Tibial artery (tissue), 4 donors: Measurements from ENCODE around the gene SMCO2.
A peak's percentile ranks its signal among the peaks of the same experiment; 100 is the strongest.

Experiments
- DNase-seq, 2 donors: peaks; one replicate each; pipeline ENCODE4 v3.0.0-alpha.2; 2019
- H3K27ac ChIP-seq, 2 donors: fragments of 200-600 bp; sonication (generic) in 1 of 2; 1 replicate in 1 of 2; 2 replicates in 1 of 2; pipeline ENCODE4 v1.5.1; 2018 to 2019; ENCODE audit warnings: mild to moderate bottlenecking in 1 of 2
- H3K27me3 ChIP-seq, 2 donors: fragments of 200-600 bp; sonication (generic) in 1 of 2; one replicate each; pipeline versions ENCODE4 v1.5.1 to v1.6.0; 2016 to 2019
- H3K36me3 ChIP-seq, 3 donors: fragments of 200-600 bp; sonication (generic) in 2 of 3; one replicate each; pipeline ENCODE4 v1.5.1; 2016 to 2019; ENCODE audit warnings: mild to moderate bottlenecking in 2 of 3
- H3K4me1 ChIP-seq, 4 donors: fragments of 200-600 bp; sonication (generic) in 2 of 4; 1 replicate in 3 of 4; 2 replicates in 1 of 4; pipeline ENCODE4 v1.5.1; 2016 to 2019
- H3K4me3 ChIP-seq, 2 donors: fragments of 200-600 bp; sonication (generic) in 1 of 2; 1 replicate in 1 of 2; 2 replicates in 1 of 2; pipeline ENCODE4 v1.5.1; 2018 to 2019; ENCODE audit warnings: mild to moderate bottlenecking in 2 of 2
- H3K9me3 ChIP-seq, 3 donors: fragments of 200-600 bp; sonication (generic) in 1 of 3; one replicate each; pipeline ENCODE4 v1.5.1; 2016 to 2019
- intact Hi-C: fragments of 100-400 bp; cut with DNase I; formaldehyde crosslinking; loops from one replicate; pipeline ENCODE4 v1.15.0; 2023; ENCODE audit warnings: low total_unique reads
- TF ChIP-seq, protein P1 (sequence below), 2 experiments: fragments of 200-600 bp in 1 of 2; fragments of 450-650 bp in 1 of 2; IDR thresholded peaks; one replicate each; pipeline ENCODE4 v1.5.1; 2017 to 2019; ENCODE audit warnings: antibody characterized with exemption in 2 of 2, mild to moderate bottlenecking in 1 of 2, moderate library complexity in 1 of 2

The SMCO2 gene

DNA sequence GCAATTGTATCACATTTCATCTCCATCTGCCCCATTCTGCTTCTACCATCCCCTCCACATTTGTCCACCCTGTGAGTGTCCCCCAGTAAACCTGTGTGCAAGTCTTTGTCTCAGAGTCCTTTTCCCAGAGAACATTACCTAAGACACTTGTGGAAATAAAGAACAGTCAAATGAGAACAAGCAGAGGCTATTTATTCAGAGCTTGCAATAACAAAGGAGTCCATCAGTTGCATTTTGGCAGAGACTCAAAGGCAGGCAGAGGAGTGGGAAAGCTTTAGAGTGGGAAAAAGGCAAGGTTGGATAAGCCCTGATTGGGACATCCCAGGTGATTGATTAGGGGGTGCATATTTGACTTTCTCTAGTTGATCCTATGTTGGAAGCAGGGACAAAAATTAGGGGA lies 59.2 kb downstream of the SMCO2 start:
- no peaks in the 10 kb centered on the region for H3K36me3 ChIP-seq
- no peak for DNase-seq
- H3K27ac ChIP-seq: peak overlapping the region; percentile 44 to 51
- TF ChIP-seq, protein P1, sequence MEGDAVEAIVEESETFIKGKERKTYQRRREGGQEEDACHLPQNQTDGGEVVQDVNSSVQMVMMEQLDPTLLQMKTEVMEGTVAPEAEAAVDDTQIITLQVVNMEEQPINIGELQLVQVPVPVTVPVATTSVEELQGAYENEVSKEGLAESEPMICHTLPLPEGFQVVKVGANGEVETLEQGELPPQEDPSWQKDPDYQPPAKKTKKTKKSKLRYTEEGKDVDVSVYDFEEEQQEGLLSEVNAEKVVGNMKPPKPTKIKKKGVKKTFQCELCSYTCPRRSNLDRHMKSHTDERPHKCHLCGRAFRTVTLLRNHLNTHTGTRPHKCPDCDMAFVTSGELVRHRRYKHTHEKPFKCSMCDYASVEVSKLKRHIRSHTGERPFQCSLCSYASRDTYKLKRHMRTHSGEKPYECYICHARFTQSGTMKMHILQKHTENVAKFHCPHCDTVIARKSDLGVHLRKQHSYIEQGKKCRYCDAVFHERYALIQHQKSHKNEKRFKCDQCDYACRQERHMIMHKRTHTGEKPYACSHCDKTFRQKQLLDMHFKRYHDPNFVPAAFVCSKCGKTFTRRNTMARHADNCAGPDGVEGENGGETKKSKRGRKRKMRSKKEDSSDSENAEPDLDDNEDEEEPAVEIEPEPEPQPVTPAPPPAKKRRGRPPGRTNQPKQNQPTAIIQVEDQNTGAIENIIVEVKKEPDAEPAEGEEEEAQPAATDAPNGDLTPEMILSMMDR (IDR thresholded peaks at IDR 0.05): no peak
- intact Hi-C loops: no loop called here
- no peaks in the 10 kb centered on the region for H3K9me3 ChIP-seq
- H3K27me3 ChIP-seq: no peaks in the 10 kb centered on the region
- no peak overlapping the region for H3K4me3 ChIP-seq
- peaks cover 0 to 19% (median 8%) of the 10 kb centered on the region in 4 donors for H3K4me1 ChIP-seq

DNA sequence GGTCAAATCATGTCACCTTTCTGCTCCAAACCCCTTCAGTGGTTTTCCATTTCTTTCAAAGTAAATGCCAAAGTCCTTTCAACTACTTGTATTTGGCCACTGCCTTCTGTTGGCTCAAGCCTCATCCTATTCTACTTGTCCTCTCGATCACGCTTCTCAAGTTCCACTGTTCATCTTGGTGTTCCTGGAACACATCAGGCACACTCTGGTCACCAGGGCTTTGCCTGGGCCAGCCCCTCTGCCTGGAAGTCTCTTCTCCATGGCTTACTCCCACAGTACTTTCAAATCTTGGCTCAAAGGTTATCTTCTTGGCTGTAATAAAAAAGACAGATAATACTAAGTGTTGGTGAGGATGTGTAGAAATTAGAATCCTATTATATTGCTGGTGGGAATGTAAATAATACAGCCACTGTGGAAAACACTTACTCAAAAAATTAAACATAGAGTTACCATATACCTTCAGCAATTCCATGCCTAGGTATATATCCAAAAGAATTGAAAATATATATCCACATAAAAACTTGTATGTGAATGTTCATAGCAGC lies 60.2 kb downstream of the SMCO2 start:
- no peak for DNase-seq
- Histone ChIP-seq H3K4me1 (peaks cover 0 to 28% (median 8%) of the 10 kb centered on the region in 4 donors), H3K27ac (no peak overlapping the region), H3K27me3 (no peaks in the 10 kb centered on the region), H3K9me3 (no peaks in the 10 kb centered on the region), H3K36me3 (no peaks in the 10 kb centered on the region), H3K4me3 (no peak overlapping the region)
- intact Hi-C loops: no loop called here
- TF ChIP-seq, protein P1 (IDR thresholded peaks at IDR 0.05): no peak

DNA sequence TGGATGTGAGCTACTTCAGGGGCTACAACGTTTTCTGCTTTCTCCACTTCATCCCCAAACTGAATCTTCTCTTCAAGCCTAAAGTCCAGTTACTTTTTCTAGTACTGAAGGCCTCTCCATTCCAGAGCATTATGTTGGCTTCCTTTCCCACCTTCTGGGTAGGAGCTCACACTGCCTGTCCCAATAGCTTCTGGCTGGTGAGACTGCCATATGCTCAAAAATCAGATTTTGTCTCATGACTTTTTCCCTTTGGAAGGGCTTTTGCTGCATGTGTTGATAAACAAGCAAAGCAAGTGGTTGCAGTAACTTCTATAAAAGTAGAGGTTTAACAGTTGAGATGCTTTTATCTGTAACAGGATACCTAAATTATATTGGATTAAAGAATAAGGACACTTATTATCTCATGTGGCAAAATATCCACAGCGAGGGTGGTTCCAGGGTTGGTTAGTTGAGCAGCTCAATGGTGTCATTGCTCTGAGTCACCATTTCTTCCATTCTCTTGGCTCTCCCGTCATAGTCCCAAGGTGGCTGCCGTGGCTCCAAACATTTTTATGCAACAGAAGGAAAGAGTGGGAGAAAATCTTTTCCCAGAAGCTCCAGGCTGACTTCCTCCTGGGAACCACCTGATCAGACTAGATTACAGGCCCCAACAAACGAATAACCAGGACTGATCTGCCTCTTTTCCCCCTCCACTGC lies 62.3 kb downstream of the SMCO2 start:
- intact Hi-C loops: no loop called here
- TF ChIP-seq, protein P1 (IDR thresholded peaks at IDR 0.05): no peak
- DNase-seq: no peak
- Histone ChIP-seq H3K4me1 (peaks cover 0 to 30% (median 8%) of the 10 kb centered on the region in 4 donors), H3K4me3 (no peak overlapping the region), H3K9me3 (no peaks in the 10 kb centered on the region), H3K27me3 (no peaks in the 10 kb centered on the region), H3K27ac (no peak overlapping the region), H3K36me3 (no peaks in the 10 kb centered on the region)

DNA sequence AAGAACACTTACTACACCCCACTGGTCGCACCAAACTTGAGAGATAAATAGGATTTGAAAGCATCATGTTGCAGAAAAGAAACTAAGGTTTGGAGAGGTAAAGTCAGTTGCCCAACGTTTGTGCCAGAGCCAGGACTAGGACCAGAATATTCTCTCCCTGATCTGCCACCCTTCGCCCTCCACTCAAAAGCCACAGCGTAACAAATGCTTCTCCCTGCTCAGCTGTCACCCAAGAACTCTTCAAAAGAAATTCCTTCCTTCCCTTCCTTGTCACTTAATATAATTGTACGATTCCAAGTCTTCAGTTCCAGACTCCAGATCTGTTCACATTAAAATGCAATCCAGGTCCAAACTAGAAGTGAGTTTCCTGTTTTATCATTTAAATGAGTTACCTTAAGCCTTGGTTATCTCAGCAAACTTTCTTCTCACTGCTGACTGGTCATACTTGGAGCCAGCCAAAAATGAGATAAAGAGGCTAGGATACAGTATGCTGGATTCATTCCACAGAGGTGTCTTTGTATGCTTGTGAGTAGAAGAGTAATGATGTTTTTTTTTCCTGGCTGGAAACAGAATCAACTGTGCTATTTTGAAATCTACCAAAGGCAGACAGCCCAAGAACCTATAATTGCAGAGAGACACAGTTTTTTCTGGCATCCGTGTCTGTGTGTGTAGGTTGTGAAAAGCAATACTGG lies 64.6 kb downstream of the SMCO2 start:
- intact Hi-C loops: no loop called here
- Histone ChIP-seq H3K4me1 (peaks cover 0 to 12% (median 0%) of the 10 kb centered on the region in 4 donors), H3K4me3 (no peak overlapping the region), H3K36me3 (no peaks in the 10 kb centered on the region), H3K27me3 (no peaks in the 10 kb centered on the region), H3K27ac (peak overlapping the region; percentile 8 to 53), H3K9me3 (no peaks in the 10 kb centered on the region)
- no peak for DNase-seq
- TF ChIP-seq, protein P1 (IDR thresholded peaks at IDR 0.05): no peak

DNA sequence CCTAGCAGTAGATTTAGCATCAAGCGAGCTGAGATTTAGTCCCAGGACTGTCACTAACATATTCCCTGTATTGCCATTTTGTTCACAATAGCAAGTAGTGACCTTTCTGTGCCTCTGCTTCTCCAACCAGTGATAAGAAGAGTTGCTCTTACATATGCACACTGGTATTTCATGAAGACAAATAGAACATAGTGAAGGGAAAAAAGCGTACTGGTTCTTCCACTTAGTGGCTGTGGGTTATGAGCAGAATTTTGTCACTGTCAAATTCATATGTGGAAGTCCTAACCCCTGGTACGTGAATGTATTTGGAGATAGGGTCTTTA lies 65.1 kb downstream of the SMCO2 start:
- TF ChIP-seq, protein P1 (IDR thresholded peaks at IDR 0.05): no peak
- no peaks in the 10 kb centered on the region for H3K9me3 ChIP-seq
- peaks cover 0 to 12% (median 0%) of the 10 kb centered on the region in 4 donors for H3K4me1 ChIP-seq
- intact Hi-C loops: no loop called here
- peak overlapping the region; percentile 8 to 53 for H3K27ac ChIP-seq
- DNase-seq: no peak
- H3K36me3 ChIP-seq: no peaks in the 10 kb centered on the region
- H3K4me3 ChIP-seq: no peak overlapping the region
- no peaks in the 10 kb centered on the region for H3K27me3 ChIP-seq
